ENCODE results near the gene KCNQ1.

Gene KCNQ1

DNA sequence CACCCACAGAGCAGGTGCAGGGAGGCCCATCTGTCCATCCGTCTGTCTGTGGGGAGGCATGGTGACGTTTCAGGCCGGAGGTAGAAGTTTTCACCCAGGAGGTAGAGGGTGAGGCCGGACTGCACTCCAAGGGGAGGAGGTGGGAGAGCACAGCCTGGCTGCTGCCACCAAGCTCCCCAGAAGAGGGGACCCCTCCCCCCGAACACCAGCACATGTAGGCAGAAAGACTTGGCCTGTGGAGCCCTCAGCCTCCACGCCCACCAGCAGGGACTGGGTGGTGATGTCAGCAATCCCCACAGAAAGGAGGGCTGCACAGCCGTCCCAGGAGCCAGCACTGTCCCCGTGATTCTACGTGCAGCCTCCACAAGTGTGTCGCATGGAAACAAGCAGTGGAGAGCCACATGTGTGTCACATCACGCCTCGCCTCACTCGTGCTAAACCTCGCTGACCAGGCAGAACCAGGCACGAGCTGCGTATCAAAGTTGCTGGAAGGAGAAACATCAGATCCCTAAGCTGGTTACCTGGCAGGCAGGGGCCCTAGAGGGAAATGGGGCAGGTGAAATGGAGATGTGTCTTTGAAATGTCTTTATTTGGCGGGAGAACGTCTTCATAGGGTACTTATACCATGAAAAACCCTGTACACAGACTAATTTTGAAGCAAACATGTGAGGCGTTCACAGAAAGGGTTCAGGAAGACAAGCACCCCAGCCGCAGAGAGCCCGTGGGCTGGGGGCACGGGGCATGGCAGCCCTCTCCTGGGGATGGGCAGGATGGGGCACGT, 391.7 kb downstream of the KCNQ1 start:
- DNase-seq: no peak

DNA sequence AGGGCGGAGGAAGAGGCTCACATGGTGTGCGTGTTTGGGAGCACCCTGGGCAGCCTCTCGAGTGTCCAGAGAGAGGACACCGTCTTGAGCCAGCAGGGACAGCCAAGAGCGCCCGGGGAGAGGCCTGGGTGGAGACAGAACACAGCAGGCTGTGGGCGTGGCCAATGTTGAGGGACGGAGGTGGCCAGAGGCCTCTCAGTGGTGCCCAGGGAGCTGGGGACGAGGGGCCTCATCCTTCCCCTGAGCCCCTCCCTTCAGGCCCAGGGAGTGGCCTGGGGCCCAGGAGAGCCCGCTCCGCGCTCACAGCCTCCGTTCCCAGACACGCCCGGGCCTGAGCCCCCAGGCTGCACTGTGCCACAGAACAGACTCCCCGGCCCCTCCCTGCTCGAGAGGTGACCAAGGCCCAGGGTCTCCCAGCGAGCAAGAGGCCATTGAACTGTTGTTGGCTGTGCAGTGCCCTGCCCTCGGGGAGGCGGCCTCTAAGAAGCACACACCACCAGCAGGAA, 392.3 kb downstream of the KCNQ1 start:
- no peak for DNase-seq

GRCh38 chr11:2837651-2838050, 392.8 kb downstream of the KCNQ1 start:
- no peak for DNase-seq

DNA sequence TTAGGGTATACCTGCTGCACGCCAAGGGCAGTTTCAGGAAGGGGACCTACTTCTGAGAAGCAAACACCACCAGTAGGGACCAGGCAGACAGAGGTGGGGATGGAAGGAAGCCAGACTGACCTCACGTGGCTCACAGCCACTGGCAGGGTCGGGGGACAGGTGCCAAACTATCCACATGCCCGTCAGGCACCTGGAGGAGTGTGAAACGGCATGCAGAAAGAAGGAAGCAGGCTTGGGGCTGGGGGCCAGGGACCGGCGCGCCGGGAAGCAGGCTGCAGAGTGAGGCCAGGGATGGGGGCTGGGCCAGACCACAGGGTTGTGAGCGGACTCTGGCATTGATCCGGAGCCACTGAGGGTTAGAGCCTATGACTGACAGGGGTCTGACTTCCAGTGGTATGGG, 393.3 kb downstream of the KCNQ1 start:
- no peak for DNase-seq

GRCh38 chr11:2838676-2839294, 394.0 kb downstream of the KCNQ1 start:
- no peak for DNase-seq

GRCh38 chr11:2839395-2839943, 394.7 kb downstream of the KCNQ1 start:
- no peak for DNase-seq

- DNase-seq: no peak
Observed at GRCh38 chr11:2841411-2842190, 396.8 kb downstream of the KCNQ1 start.

DNA sequence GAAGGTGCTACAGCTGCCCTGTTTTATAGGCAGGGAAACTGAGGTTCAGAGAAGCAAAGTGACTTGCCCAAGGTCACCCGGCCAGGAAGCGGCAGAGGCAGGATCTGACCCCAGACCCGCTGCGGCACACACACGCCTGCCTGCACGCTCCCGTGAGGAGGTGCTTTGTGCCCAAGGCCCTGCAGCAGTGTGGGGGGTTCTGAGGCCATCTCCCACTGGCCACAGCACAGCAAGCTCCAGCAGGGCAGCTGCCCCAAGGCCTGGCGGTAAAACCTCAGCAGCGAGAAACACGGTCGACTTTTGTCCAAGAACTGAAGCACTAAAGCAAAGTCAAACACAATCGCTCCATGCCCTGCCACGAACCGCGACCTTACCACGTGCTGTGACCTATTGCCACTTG, 398.1 kb downstream of the KCNQ1 start:
- DNase-seq: no peak

GRCh38 chr11:2843551-2843950, 398.7 kb downstream of the KCNQ1 start:
- no peak for DNase-seq

DNA sequence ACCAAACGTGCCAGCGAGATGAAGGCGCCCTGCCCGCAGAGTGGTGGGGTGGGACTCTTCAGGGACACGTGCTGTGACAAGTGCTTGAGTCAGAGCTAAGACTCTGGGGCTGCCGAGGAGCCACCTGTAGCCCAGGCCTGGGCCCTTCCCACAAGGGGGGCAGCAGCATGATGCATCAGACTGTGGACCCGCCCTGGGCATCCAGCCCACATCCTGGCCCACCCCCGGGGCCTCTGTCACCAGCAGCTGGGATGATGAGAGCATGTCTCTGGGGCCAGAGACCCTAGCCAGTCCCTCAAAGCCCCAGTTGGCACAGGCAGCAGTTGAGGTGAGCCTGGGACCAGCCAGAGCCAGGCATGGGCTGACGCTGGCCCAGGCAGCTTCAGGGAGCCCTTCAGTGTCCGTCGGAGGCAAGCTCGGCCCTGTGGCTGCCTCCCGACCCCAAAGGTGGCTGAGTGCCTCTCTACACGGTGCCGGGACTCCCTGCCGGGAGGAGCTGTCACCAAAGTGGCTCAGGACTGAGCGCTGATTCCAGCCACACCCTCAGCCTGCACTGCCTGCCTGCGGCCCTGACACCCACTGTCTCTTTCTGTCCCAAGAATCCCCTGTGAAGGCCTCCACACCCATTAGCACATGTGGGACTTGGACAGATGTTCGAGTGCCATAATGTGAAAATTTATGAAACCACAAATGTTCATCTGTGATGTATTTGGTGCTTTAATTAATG, 399.5 kb downstream of the KCNQ1 start:
- DNase-seq: no peak

- no peak for DNase-seq
Observed at GRCh38 chr11:2844996-2845395, 400.2 kb downstream of the KCNQ1 start.

DNA sequence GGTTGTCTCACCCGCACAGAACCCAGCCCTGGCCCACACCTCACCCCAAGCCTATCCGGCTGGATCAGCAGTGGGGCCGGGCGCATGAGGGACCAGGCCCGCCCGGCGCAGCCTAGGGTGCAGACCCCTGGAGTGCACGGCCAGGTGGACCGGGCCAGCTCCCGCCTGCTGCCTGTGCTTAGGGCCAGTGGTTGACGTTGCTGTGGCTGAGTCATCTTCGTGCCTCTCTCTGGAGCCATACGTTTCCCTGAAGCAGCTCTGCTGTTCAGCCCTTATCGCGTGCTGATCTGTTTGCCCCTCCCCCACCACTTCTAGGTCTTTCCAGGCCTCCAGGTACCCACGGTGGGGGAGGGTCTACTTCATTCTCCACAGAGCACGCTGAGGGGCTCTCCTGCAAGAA, 401.2 kb downstream of the KCNQ1 start:
- no peak for DNase-seq

DNA sequence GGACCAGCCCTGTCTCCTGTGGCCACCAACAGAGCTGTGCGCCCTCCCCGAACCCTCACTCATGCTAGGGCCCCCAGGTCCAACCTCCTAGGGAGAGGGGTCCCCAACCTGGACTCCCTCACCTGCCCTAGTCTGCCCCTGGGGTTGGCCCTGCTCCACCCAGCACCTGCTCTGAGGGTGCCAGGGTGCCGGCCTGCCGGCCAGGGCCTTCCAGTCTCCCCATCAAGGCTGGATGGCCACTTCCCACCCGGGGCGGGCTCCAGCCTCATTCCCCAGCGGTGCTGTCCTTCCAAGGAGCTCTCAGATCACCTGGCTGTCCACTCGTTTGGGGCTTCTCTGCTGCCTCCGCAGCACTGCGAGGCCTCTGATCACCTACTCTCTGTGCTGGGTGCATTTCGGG, 401.7 kb downstream of the KCNQ1 start:
- no peak for DNase-seq

DNA sequence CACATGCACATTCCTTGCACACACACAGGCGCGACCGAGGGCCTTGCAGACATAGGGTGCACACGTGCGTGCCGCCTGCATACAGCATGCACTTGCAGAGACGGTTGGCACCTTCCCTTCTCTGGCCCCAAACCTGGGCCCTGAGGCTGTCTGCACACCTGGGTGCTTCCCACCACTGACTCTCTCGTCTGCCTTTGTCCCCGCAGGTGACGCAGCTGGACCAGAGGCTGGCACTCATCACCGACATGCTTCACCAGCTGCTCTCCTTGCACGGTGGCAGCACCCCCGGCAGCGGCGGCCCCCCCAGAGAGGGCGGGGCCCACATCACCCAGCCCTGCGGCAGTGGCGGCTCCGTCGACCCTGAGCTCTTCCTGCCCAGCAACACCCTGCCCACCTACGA, 402.8 kb downstream of the KCNQ1 start:
- DNase-seq: no peak

GRCh38 chr11:2848497-2848896, 403.7 kb downstream of the KCNQ1 start:
- DNase-seq: no peak

- DNase-seq: no peak
Observed at GRCh38 chr11:2849994-2850770, 405.4 kb downstream of the KCNQ1 start.

- DNase-seq: no peak
Observed at GRCh38 chr11:2853401-2853800, 408.6 kb downstream of the KCNQ1 start.

GRCh38 chr11:2853997-2854560, 409.3 kb downstream of the KCNQ1 start:
- DNase-seq: no peak

GRCh38 chr11:2855162-2855561, 410.4 kb downstream of the KCNQ1 start:
- no peak for DNase-seq

- no peak for DNase-seq
Observed at GRCh38 chr11:2857276-2857675, 412.5 kb downstream of the KCNQ1 start.

GRCh38 chr11:2857918-2858317, 413.1 kb downstream of the KCNQ1 start:
- no peak for DNase-seq
